Bronchial epithelial cell (primary cell): ENCODE results near the gene PLPP4. TPM values are rescaled to one million over a fixed set of nuclear protein-coding genes. Genes with fewer than 3 reads are reported as not detected.

Experiments
- DNase-seq: peaks from one replicate; pipeline ENCODE4 v3.0.0-alpha.2; 2010; ENCODE audit warnings: low read depth
- FAIRE-seq: peaks from 2 replicates; lab custom pipeline; 2011; peaks lifted over from hg19 to GRCh38; lab: Jason Lieb, UNC
- H3K27me3 ChIP-seq: 2 replicates; pipeline ENCODE4 v1.5.1; 2011; ENCODE audit warnings: low read length; ENCODE audit not compliant: control insufficient read depth, insufficient read depth
- H3K36me3 ChIP-seq: 2 replicates; pipeline ENCODE4 v1.5.1; 2011; ENCODE audit warnings: low read length; ENCODE audit not compliant: control insufficient read depth, insufficient read depth
- H3K4me3 ChIP-seq: 2 replicates; pipeline ENCODE4 v1.5.1; 2011; ENCODE audit warnings: mild to moderate bottlenecking, low read depth, low read length, control low read depth
- total RNA-seq: library from RNA; depleted of rRNA; stranded (reverse); fragments of >200 nt; gene quantifications from 2 replicates; pipeline ENCODE4 v1.2.1, GENCODE V29; 2014
- TF ChIP-seq, protein P1 (sequence below): IDR thresholded peaks from 2 replicates; pipeline ENCODE4 v1.5.1; 2011; ENCODE audit warnings: mild to moderate bottlenecking, moderate library complexity, low read length, control low read depth, inconsistent platforms; ENCODE audit not compliant: insufficient read depth, severe bottlenecking

PLPP4 gene
- total RNA-seq, 1 donor from 2014 or later, result 0.26 TPM

- no peak overlapping the region for H3K4me3 ChIP-seq
- H3K27me3 ChIP-seq, result no peaks in the 10 kb centered on the region
- no peak for FAIRE-seq
- no peaks in the 10 kb centered on the region for H3K36me3 ChIP-seq
- no peak for DNase-seq
- TF ChIP-seq, protein P1, sequence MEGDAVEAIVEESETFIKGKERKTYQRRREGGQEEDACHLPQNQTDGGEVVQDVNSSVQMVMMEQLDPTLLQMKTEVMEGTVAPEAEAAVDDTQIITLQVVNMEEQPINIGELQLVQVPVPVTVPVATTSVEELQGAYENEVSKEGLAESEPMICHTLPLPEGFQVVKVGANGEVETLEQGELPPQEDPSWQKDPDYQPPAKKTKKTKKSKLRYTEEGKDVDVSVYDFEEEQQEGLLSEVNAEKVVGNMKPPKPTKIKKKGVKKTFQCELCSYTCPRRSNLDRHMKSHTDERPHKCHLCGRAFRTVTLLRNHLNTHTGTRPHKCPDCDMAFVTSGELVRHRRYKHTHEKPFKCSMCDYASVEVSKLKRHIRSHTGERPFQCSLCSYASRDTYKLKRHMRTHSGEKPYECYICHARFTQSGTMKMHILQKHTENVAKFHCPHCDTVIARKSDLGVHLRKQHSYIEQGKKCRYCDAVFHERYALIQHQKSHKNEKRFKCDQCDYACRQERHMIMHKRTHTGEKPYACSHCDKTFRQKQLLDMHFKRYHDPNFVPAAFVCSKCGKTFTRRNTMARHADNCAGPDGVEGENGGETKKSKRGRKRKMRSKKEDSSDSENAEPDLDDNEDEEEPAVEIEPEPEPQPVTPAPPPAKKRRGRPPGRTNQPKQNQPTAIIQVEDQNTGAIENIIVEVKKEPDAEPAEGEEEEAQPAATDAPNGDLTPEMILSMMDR, result no peak
Measured at GRCh38 chr10:120429395-120429794, 27.6 kb upstream of the PLPP4 start.

DNA sequence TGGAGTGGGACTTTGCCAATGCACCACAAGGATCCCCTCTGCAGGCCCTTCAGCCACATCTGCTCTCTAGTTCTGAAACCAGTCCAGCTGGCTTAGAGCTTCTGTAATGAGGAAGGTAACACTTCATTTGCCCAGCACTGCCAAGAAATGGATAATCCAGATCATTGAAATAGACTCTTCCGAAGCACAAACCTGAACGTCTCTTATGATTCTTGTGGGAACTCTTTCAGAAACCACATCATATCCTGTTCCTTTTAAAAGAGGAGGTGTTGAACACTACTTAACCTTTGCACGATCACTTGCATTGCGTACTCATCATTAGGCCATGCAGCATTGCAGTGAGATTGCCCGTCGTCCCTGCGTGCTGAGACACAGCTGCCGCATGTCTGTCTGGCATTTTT is 25.8 kb upstream of the PLPP4 start:
- DNase-seq, result peak; percentile 51
- no peak for FAIRE-seq
- Histone ChIP-seq H3K36me3 (no peaks in the 10 kb centered on the region), H3K4me3 (no peak overlapping the region), H3K27me3 (no peaks in the 10 kb centered on the region)
- TF ChIP-seq, protein P1, result no peak

DNA sequence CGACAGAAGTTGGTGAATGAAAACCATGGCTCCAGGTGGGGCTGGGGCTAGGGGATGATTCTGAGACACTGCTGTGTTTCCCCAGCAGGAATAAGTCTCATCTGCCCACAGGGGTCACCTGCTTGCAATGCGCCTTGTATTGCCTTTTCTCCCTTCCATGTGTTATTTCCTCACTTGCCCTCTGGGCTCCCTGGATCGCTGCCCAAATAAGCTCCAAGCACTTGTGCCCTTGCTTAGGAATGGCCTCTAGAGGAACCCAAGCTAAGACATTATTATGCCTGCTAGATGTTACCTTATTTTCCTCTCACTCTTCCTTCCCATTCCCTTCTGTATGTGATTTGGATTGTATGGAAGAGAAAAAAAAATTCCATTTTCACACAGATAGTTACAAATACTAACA is 24.8 kb upstream of the PLPP4 start:
- Histone ChIP-seq H3K36me3 (no peaks in the 10 kb centered on the region), H3K27me3 (no peaks in the 10 kb centered on the region), H3K4me3 (no peak overlapping the region)
- no peak for FAIRE-seq
- TF ChIP-seq, protein P1, result no peak
- no peak for DNase-seq

DNA sequence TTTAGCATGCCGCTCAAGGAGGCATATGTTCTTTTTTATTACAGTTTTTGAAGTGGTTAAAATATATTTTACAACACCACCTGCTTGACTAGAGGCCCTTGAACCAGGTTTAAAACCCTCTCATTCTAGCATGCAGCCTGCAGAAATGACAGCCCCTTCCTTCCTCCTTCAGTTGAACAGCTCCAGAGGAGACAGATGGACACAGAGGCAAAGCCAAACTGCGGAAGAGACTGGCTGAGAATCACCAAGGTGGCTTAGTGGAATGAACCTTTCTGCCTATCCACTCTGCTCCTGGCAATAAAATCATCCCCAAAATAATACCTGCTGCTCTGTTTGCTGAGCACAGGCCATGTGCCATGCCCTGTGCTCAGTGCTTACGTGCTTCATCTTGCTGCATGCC is 23.9 kb upstream of the PLPP4 start:
- TF ChIP-seq, protein P1, result no peak
- no peak for FAIRE-seq

GRCh38 chr10:120436439-120437112 is 20.5 kb upstream of the PLPP4 start:
- TF ChIP-seq, protein P1, result peak; percentile 12
- DNase-seq (no peak), FAIRE-seq (no peak)
- no peaks in the 10 kb centered on the region for H3K27me3 ChIP-seq
- H3K4me3 ChIP-seq, result no peak overlapping the region
- H3K36me3 ChIP-seq, result no peaks in the 10 kb centered on the region

More for the DNA sequence above, 23.9 kb upstream of the PLPP4 start:
- no peak for DNase-seq
- Histone ChIP-seq H3K4me3 (no peak overlapping the region), H3K36me3 (no peaks in the 10 kb centered on the region), H3K27me3 (no peaks in the 10 kb centered on the region)

GRCh38 chr10:120437541-120437940 is 19.5 kb upstream of the PLPP4 start:
- DNase-seq, result no peak
- TF ChIP-seq, protein P1, result no peak
- Histone ChIP-seq H3K4me3 (no peak overlapping the region), H3K36me3 (no peaks in the 10 kb centered on the region), H3K27me3 (no peaks in the 10 kb centered on the region)
- FAIRE-seq, result no peak
